GM18867 (cell line): ENCODE data around the gene WASHC2A.
"Not testable (repeated sequence)": the region's sequence is repeated elsewhere in the genome, so short reads cannot be mapped to it uniquely, and the experiment has no call there.

Experiments used
- ATAC-seq: cut with Tn5 transposase; IDR thresholded peaks from one replicate; pipeline ENCODE4 v1.9.1; 2021; ENCODE audit warnings: mild to moderate bottlenecking, moderate library complexity; ENCODE audit not compliant: unreplicated experiment

WASHC2A gene

GRCh38 chr10:50132841-50133240, 65.1 kb downstream of the WASHC2A start:
- ATAC-seq, result not testable (repeated sequence)

- not testable (repeated sequence) for ATAC-seq
Measured at GRCh38 chr10:50143512-50144174, 75.9 kb downstream of the WASHC2A start.

GRCh38 chr10:50145575-50145974, 77.8 kb downstream of the WASHC2A start:
- ATAC-seq, result not testable (repeated sequence)

GRCh38 chr10:50152792-50153272, 85.1 kb downstream of the WASHC2A start:
- no peak for ATAC-seq

GRCh38 chr10:50157868-50158267, 90.1 kb downstream of the WASHC2A start:
- not testable (repeated sequence) for ATAC-seq

- ATAC-seq, result not testable (repeated sequence)
Measured at GRCh38 chr10:50159856-50160255, 92.1 kb downstream of the WASHC2A start.

GRCh38 chr10:50165038-50165437, 97.3 kb downstream of the WASHC2A start:
- ATAC-seq, result not testable (repeated sequence)

GRCh38 chr10:50167833-50168232, 100.1 kb downstream of the WASHC2A start:
- ATAC-seq, result not testable (repeated sequence)

GRCh38 chr10:50169506-50169905, 101.8 kb downstream of the WASHC2A start:
- ATAC-seq, result not testable (repeated sequence)

GRCh38 chr10:50174788-50175525, 107.2 kb downstream of the WASHC2A start:
- not testable (repeated sequence) for ATAC-seq
